GM13977 (cell line): ENCODE results near the gene PPCS.

Source experiments
- DNase-seq: peaks from one replicate; pipeline ENCODE4 v3.0.0; 2012; ENCODE audit warnings: low spot score
- CTCF ChIP-seq: IDR thresholded peaks from 2 replicates; pipeline ENCODE4 v1.5.1; 2012; ENCODE audit warnings: mild to moderate bottlenecking, control low read depth; ENCODE audit not compliant: insufficient read depth; ENCODE audit errors: extremely low read depth, missing control alignments
- in situ Hi-C: fragments of 300-500 bp; cut with MboI; formaldehyde crosslinking; loops from one replicate; pipeline ENCODE4 v1.12.0; 2022; ENCODE audit warnings: low sequenced_read_pairs, low pct_unique_long_range_greater_than_20kb, mixed read lengths, inconsistent platforms; ENCODE audit not compliant: unreplicated experiment

The PPCS gene

GRCh38 chr1:42456010-42456753, at the start of gene PPCS, which contains the start of gene ZMYND12:
PPCS (plus strand) TSS chr1:42456543; CDS start chr1:42456566, 23 bp downstream.
ZMYND12 (minus strand) TSS chr1:42456022; CDS start chr1:42455997, 25 bp downstream.
- DNase-seq, result peak; percentile 92
- in situ Hi-C loops, result no loop called here
- TF ChIP-seq CTCF, result no peak

GRCh38 chr1:42414551-42415496, 41.5 kb upstream of the PPCS start:
- no peak for TF ChIP-seq CTCF
- no peak for DNase-seq
- in situ Hi-C loops, result no loop called here

- no peak for TF ChIP-seq CTCF
- in situ Hi-C loops, result no loop called here
Measured at GRCh38 chr1:42417166-42417565, 39.2 kb upstream of the PPCS start.

GRCh38 chr1:42418516-42418915, 37.8 kb upstream of the PPCS start:
- no peak for DNase-seq
- in situ Hi-C loops, result no loop called here
- TF ChIP-seq CTCF, result no peak

More at GRCh38 chr1:42417166-42417565, 39.2 kb upstream of the PPCS start:
- no peak for DNase-seq

- in situ Hi-C loops, result no loop called here
- DNase-seq, result no peak
- TF ChIP-seq CTCF, result no peak
Measured at GRCh38 chr1:42419126-42419821, 37.1 kb upstream of the PPCS start.

- DNase-seq, result no peak
- in situ Hi-C loops, result no loop called here
- no peak for TF ChIP-seq CTCF
Measured at GRCh38 chr1:42420121-42420520, 36.2 kb upstream of the PPCS start.
